GM18520 (cell line): ENCODE results near the gene PPDPF.
"Not testable (repeated sequence)": the region's sequence is repeated elsewhere in the genome, so short reads cannot be mapped to it uniquely, and the experiment has no call there.

Source experiments
- ATAC-seq: cut with Tn5 transposase; IDR thresholded peaks from one replicate; pipeline ENCODE4 v1.9.1; 2021; ENCODE audit not compliant: unreplicated experiment

Gene PPDPF

GRCh38 chr20:63499338-63499969 is 21.1 kb upstream of the PPDPF start:
- ATAC-seq: no peak

- ATAC-seq: no peak
Measured at GRCh38 chr20:63500151-63500901, 20.2 kb upstream of the PPDPF start.

GRCh38 chr20:63500902-63501817 is 19.4 kb upstream of the PPDPF start:
- no peak for ATAC-seq

- ATAC-seq: no peak
Measured at GRCh38 chr20:63501818-63502670, 18.5 kb upstream of the PPDPF start.

- ATAC-seq: no peak
Measured at GRCh38 chr20:63502671-63503172, 17.8 kb upstream of the PPDPF start.

GRCh38 chr20:63503524-63503923 is 17.0 kb upstream of the PPDPF start:
- ATAC-seq: no peak

GRCh38 chr20:63504642-63505041 is 15.9 kb upstream of the PPDPF start:
- no peak for ATAC-seq

GRCh38 chr20:63505281-63505680 is 15.3 kb upstream of the PPDPF start:
- no peak for ATAC-seq

GRCh38 chr20:63505723-63506122 is 14.8 kb upstream of the PPDPF start:
- ATAC-seq: no peak

- no peak for ATAC-seq
Measured at GRCh38 chr20:63507083-63507743, 13.4 kb upstream of the PPDPF start.

- ATAC-seq: no peak
Measured at GRCh38 chr20:63508072-63508768, 12.3 kb upstream of the PPDPF start.

- no peak for ATAC-seq
Measured at GRCh38 chr20:63509088-63509564, 11.4 kb upstream of the PPDPF start.

GRCh38 chr20:63513207-63513606 is 7.4 kb upstream of the PPDPF start:
- no peak for ATAC-seq

GRCh38 chr20:63514520-63514919 is 6.0 kb upstream of the PPDPF start:
- not testable (repeated sequence) for ATAC-seq

- ATAC-seq: no peak
Measured at GRCh38 chr20:63517376-63518309, 2.9 kb upstream of the PPDPF start.

GRCh38 chr20:63518351-63518861 is 2.2 kb upstream of the PPDPF start:
- no peak for ATAC-seq

- no peak for ATAC-seq
Measured at GRCh38 chr20:63518946-63519667, 1.5 kb upstream of the PPDPF start.
